Breast epithelium (tissue), 3 donors: Measurements from ENCODE around the gene CBL.
"Not testable (repeated sequence)": the region's sequence is repeated elsewhere in the genome, so short reads cannot be mapped to it uniquely, and the experiment has no call there.

Source experiments
- POLR2A ChIP-seq: fragments of 450-650 bp; IDR thresholded peaks from one replicate; pipeline ENCODE4 v1.6.1; 2016; ENCODE audit warnings: antibody characterized with exemption, mild to moderate bottlenecking, moderate library complexity
- POLR2AphosphoS5 ChIP-seq, 3 donors: sonication (generic); formaldehyde crosslinking; IDR thresholded peaks; one replicate each; pipeline ENCODE4 v1.6.1; 2017; ENCODE audit warnings: antibody characterized with exemption in 3 of 3
- TF ChIP-seq, protein P1 (sequence below), 3 donors: fragments of 450-650 bp; IDR thresholded peaks; one replicate each; pipeline ENCODE4 v1.5.1; 2016 to 2017; ENCODE audit warnings: antibody characterized with exemption in 3 of 3, mild to moderate bottlenecking in 3 of 3, moderate library complexity in 3 of 3

DNA sequence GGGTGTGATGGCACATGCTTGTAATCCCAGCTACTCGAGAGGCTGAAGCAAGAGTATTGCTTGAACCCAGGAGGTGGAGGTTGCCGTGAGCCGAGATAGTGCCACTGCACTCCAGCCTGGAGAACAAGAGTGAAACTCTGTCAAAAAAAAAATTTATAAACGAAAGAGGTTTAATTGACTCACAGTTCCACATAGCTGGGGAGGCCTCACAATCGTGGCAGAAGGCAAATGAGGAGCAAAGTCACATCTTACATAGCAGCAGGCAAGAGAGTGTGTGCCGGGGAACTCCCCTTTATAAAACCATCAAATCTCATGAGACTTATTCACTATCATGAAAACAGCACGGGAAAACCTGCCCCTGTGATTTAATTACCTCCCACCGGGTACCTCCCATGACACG lies 21.7 kb upstream of the CBL start:
- TF ChIP-seq, protein P1, sequence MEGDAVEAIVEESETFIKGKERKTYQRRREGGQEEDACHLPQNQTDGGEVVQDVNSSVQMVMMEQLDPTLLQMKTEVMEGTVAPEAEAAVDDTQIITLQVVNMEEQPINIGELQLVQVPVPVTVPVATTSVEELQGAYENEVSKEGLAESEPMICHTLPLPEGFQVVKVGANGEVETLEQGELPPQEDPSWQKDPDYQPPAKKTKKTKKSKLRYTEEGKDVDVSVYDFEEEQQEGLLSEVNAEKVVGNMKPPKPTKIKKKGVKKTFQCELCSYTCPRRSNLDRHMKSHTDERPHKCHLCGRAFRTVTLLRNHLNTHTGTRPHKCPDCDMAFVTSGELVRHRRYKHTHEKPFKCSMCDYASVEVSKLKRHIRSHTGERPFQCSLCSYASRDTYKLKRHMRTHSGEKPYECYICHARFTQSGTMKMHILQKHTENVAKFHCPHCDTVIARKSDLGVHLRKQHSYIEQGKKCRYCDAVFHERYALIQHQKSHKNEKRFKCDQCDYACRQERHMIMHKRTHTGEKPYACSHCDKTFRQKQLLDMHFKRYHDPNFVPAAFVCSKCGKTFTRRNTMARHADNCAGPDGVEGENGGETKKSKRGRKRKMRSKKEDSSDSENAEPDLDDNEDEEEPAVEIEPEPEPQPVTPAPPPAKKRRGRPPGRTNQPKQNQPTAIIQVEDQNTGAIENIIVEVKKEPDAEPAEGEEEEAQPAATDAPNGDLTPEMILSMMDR (IDR thresholded peaks at IDR 0.05), result not testable (repeated sequence)
- not testable (repeated sequence) for TF ChIP-seq POLR2AphosphoS5 (IDR thresholded peaks at IDR 0.05); POLR2A
